GM18498 (cell line): Measurements from ENCODE around the gene SPINT1.

Experiments
- ATAC-seq: cut with Tn5 transposase; IDR thresholded peaks from one replicate; pipeline ENCODE4 v1.9.1; 2021; ENCODE audit warnings: mild to moderate bottlenecking, moderate library complexity; ENCODE audit not compliant: unreplicated experiment

SPINT1 gene

GRCh38 chr15:40828447-40829036 is 15.3 kb upstream of the SPINT1 start, which contains the start of gene PPP1R14D:
PPP1R14D (minus strand) TSS chr15:40828708; CDS start chr15:40828641, 67 bp downstream.
- no peak for ATAC-seq

GRCh38 chr15:40829115-40829514 is 14.7 kb upstream of the SPINT1 start:
- ATAC-seq: no peak

GRCh38 chr15:40830884-40831283 is 13.0 kb upstream of the SPINT1 start:
- ATAC-seq: no peak

GRCh38 chr15:40831861-40832260 is 12.0 kb upstream of the SPINT1 start:
- no peak for ATAC-seq

GRCh38 chr15:40832903-40833302 is 10.9 kb upstream of the SPINT1 start:
- no peak for ATAC-seq

GRCh38 chr15:40836020-40836419 is 7.8 kb upstream of the SPINT1 start:
- no peak for ATAC-seq

- no peak for ATAC-seq
Measured at GRCh38 chr15:40838756-40839155, 5.1 kb upstream of the SPINT1 start.

- no peak for ATAC-seq
Measured at GRCh38 chr15:40841741-40842140, 2.1 kb upstream of the SPINT1 start.

- ATAC-seq: no peak
Measured at GRCh38 chr15:40843261-40843884, 475 bp upstream of the SPINT1 start.

GRCh38 chr15:40844696-40845030 is 815 bp downstream of the SPINT1 start:
- no peak for ATAC-seq

- ATAC-seq: no peak
Measured at GRCh38 chr15:40845036-40845435, 1.2 kb downstream of the SPINT1 start.

- no peak for ATAC-seq
Measured at GRCh38 chr15:40845511-40846284, 1.9 kb downstream of the SPINT1 start.

- peak; percentile 11 for ATAC-seq
Measured at GRCh38 chr15:40846841-40847222, 3.0 kb downstream of the SPINT1 start.

GRCh38 chr15:40847223-40847961 is 3.5 kb downstream of the SPINT1 start:
- peak; percentile 54 for ATAC-seq

- no peak for ATAC-seq
Measured at GRCh38 chr15:40850576-40851112, 6.8 kb downstream of the SPINT1 start.

GRCh38 chr15:40852529-40852928 is 8.7 kb downstream of the SPINT1 start:
- no peak for ATAC-seq

GRCh38 chr15:40853241-40853890 is 9.5 kb downstream of the SPINT1 start:
- ATAC-seq: no peak

GRCh38 chr15:40854161-40854560 is 10.3 kb downstream of the SPINT1 start:
- ATAC-seq: no peak

- ATAC-seq: no peak
Measured at GRCh38 chr15:40855706-40856234, 11.9 kb downstream of the SPINT1 start.

- no peak for ATAC-seq
Measured at GRCh38 chr15:40856746-40857145, 12.9 kb downstream of the SPINT1 start.
